HepG2 (cell line): ENCODE data around the gene SMARCB1. TPM values are rescaled to one million over a fixed set of nuclear protein-coding genes. Genes with fewer than 3 reads are reported as not detected.
A peak's percentile ranks its signal among the peaks of the same experiment; 100 is the strongest.

Experiments
- AGO2 ChIP-seq: fragments of 200-400 bp; formaldehyde crosslinking; optimal IDR thresholded peaks from 2 replicates; pipeline ENCODE3; 2017; ENCODE audit warnings: mild to moderate bottlenecking, low read depth, low read length, moderate library complexity
- KDM3A ChIP-seq: IDR thresholded peaks from 2 replicates; pipeline ENCODE4 v1.6.1; 2018; ENCODE audit warnings: low read depth, missing compliant biosample characterization
- POLR2G ChIP-seq: fragments of 200-400 bp; formaldehyde crosslinking; IDR thresholded peaks from 2 replicates; pipeline ENCODE4 v1.6.1; 2018; ENCODE audit warnings: mild to moderate bottlenecking, low read depth, low read length, moderate library complexity
- PRDM10 ChIP-seq: sonication (generic); formaldehyde crosslinking; IDR thresholded peaks from 2 replicates; pipeline ENCODE4 v1.4.0; 2020; ENCODE audit warnings: low read depth, missing genetic modification reagents
- RAD21 ChIP-seq: fragments of 450-650 bp; formaldehyde crosslinking; IDR thresholded peaks from 2 replicates; pipeline ENCODE4 v1.5.0; 2020; ENCODE audit warnings: mild to moderate bottlenecking
- REST ChIP-seq, 2 experiments: IDR thresholded peaks; 2 replicates each; pipeline ENCODE4 v1.6.1; 2011 to 2012; ENCODE audit warnings: low read length in 2 of 2, borderline replicate concordance in 1 of 2, low read depth in 1 of 2, mild to moderate bottlenecking in 1 of 2, moderate library complexity in 1 of 2
- SALL1 ChIP-seq: sonication (generic); formaldehyde crosslinking; IDR thresholded peaks from 2 replicates; pipeline ENCODE4 v1.8.0; 2022; ENCODE audit warnings: mild to moderate bottlenecking, missing genetic modification reagents
- TEAD3 ChIP-seq: optimal IDR thresholded peaks from 2 replicates; pipeline ENCODE3; 2016; ENCODE audit warnings: borderline replicate concordance
- TFDP1 ChIP-seq: IDR thresholded peaks from 2 replicates; pipeline ENCODE4 v1.6.1; 2016; ENCODE audit warnings: missing compliant biosample characterization, missing genetic modification reagents, borderline replicate concordance
- ZIK1 ChIP-seq: sonication (generic); formaldehyde crosslinking; IDR thresholded peaks from 2 replicates; pipeline ENCODE4 v1.5.0; 2020; ENCODE audit warnings: mild to moderate bottlenecking, low read depth, missing genetic modification reagents, borderline replicate concordance
- ZMYM2 ChIP-seq: sonication (generic); formaldehyde crosslinking; IDR thresholded peaks from 2 replicates; pipeline ENCODE4 v1.8.0; 2022; ENCODE audit warnings: mild to moderate bottlenecking, missing genetic modification reagents
- ZNF607 ChIP-seq: sonication (generic); formaldehyde crosslinking; IDR thresholded peaks from 2 replicates; pipeline ENCODE4 v1.5.1; 2020; ENCODE audit warnings: missing genetic modification reagents, mild to moderate bottlenecking, borderline replicate concordance
- ZNF691 ChIP-seq: sonication (generic); formaldehyde crosslinking; IDR thresholded peaks from 2 replicates; pipeline ENCODE4 v1.4.0; 2020; ENCODE audit warnings: missing genetic modification reagents, low read depth, mild to moderate bottlenecking, borderline replicate concordance
- ZNF777 ChIP-seq: sonication (generic); formaldehyde crosslinking; IDR thresholded peaks from 2 replicates; pipeline ENCODE4 v1.4.0; 2020; ENCODE audit warnings: missing genetic modification reagents
- ZNF790 ChIP-seq: sonication (generic); formaldehyde crosslinking; IDR thresholded peaks from 2 replicates; pipeline ENCODE4 v1.8.0; 2022; ENCODE audit warnings: missing genetic modification reagents, mild to moderate bottlenecking, borderline replicate concordance
- polyA plus RNA-seq, 8 experiments: library from polyadenylated mRNA; depleted of rRNA in 3 of 8; stranded (reverse) in 7 of 8; unstranded in 1 of 8; fragments of >200 nt; fragmentation: Illumina TruSeq in 4 of 8; extraction: Trizol in 4 of 8; gene quantifications; 2 replicates each; pipeline versions ENCODE4 v1.2.1 to v1.2.3, GENCODE V29; 2011 to 2016; ENCODE audit warnings: low read depth in 4 of 8, missing spikeins in 1 of 8, mixed read lengths in 1 of 8; ENCODE audit not compliant: insufficient read depth in 1 of 8
- total RNA-seq, 5 experiments: library from RNA; depleted of rRNA; stranded (reverse); fragments of >200 nt; fragmentation: Illumina TruSeq; extraction: Trizol; gene quantifications; 2 replicates each; pipeline ENCODE4 v1.2.3, GENCODE V29; 2016; ENCODE audit warnings: low read depth in 1 of 5

SMARCB1 gene
- total and polyA plus RNA-seq, 2 of the 13 experiments (the other 11 are each of a cell fraction or from before 2014, with no cell fraction given), result 74.0 to 166 TPM

- 0 out of 2 replicates have a peak, but pooled peaks have one; percentile 42 for TF ChIP-seq POLR2G
- peak; percentile 29 for TF ChIP-seq TEAD3 (CRISPR knock-in tag)
- 0 out of 2 replicates have a peak, but pooled peaks have one; percentile 17 for TF ChIP-seq ZNF790
- TF ChIP-seq TFDP1 (CRISPR knock-in tag), result 0 out of 2 replicates have a peak, but pooled peaks have one; percentile 8
- TF ChIP-seq SALL1 (CRISPR knock-in tag), result peak; percentile 6; the same call in 1 of the 2 replicates
- 0 out of 2 replicates have a peak, but pooled peaks have one; percentile 10 for TF ChIP-seq PRDM10 (CRISPR knock-in tag)
- peak; percentile 14; the same call in 1 of the 2 replicates for TF ChIP-seq RAD21
- TF ChIP-seq ZIK1 (CRISPR knock-in tag), result no peak
- TF ChIP-seq ZNF691 (CRISPR knock-in tag), result peak; percentile 37; the same call in 1 of the 2 replicates
- TF ChIP-seq ZNF607 (CRISPR knock-in tag), result peak; percentile 73; the same call in 1 of the 2 replicates
- no peak for TF ChIP-seq ZMYM2 (CRISPR knock-in tag)
- TF ChIP-seq REST (IDR thresholded peaks at IDR 0.05; ENCODE audit: borderline replicate concordance in 1 of 2, low read depth in 1 of 2, low read length in 2 of 2), result no peak
- peak; percentile 62 for TF ChIP-seq AGO2
- TF ChIP-seq ZNF777 (CRISPR knock-in tag), result no peak
- TF ChIP-seq KDM3A (CRISPR knock-in tag), result 0 out of 2 replicates have a peak, but pooled peaks have one; percentile 35
These were observed 70.2 kb downstream of the SMARCB1 start (continued) for GRCh38 chr22:23856721-23857605.
